ENCODE data around the gene ARSK. TPM values are rescaled to one million over a fixed set of nuclear protein-coding genes. Genes with fewer than 3 reads are reported as not detected.

The ARSK gene
- total RNA-seq, 6 experiments from 2014 or later = 2.1 to 4.9 (median 4.0) TPM

- H3K27ac ChIP-seq = no peak overlapping the region
- WGBS (ENCODE audit: insufficient coverage, low coverage, low lambda C conversion rate, missing lambda C conversion rate) = 24% methylated on average over 1 of the region's 1 CpG
- H3K9me3 ChIP-seq = no peaks in the 10 kb centered on the region
- H3K36me3 ChIP-seq = no peaks in the 10 kb centered on the region
- no peak overlapping the region for H3K4me3 ChIP-seq
- no peak for ATAC-seq
- no peak for TF ChIP-seq CTCF (IDR thresholded peaks at IDR 0.05)
- TF ChIP-seq POLR2A (IDR thresholded peaks at IDR 0.05) = no peak
- DNase-seq = no peak
- intact Hi-C loops (cut with DNase I) = no loop called here
- H3K4me1 ChIP-seq = peaks cover 0 to 19% (median 2%) of the 10 kb centered on the region in 4 donors
- H3K27me3 ChIP-seq = no peaks in the 10 kb centered on the region
These were observed 97.9 kb downstream of the ARSK start for GRCh38 chr5:95652849-95653248.

- Histone ChIP-seq H3K4me1 (peaks cover 0 to 18% (median 2%) of the 10 kb centered on the region in 4 donors), H3K27me3 (no peaks in the 10 kb centered on the region), H3K9me3 (no peaks in the 10 kb centered on the region), H3K4me3 (no peak overlapping the region), H3K27ac (no peak overlapping the region), H3K36me3 (no peaks in the 10 kb centered on the region)
- 95% methylated on average over 3 of the region's 3 CpGs for WGBS (ENCODE audit: insufficient coverage, low coverage, low lambda C conversion rate, missing lambda C conversion rate)
- no peak for TF ChIP-seq CTCF (IDR thresholded peaks at IDR 0.05)
- no peak for TF ChIP-seq POLR2A (IDR thresholded peaks at IDR 0.05)
- no peak for ATAC-seq
- no peak for DNase-seq
- intact Hi-C loops (cut with DNase I) = no loop called here
These were observed 99.3 kb downstream of the ARSK start for GRCh38 chr5:95654196-95654595.

Small RNAs within 50 kb of the gene (small RNA-seq; reads per million reads assigned to genes)
- 0 reads per million in 2 experiments for gene RNU6-308P

Other genes with a start within 250 kb of the ARSK start
- gene FAM81B, start 163.7 kb upstream of the ARSK start, total RNA-seq = not detected
- gene SKIC3, start 124 bp upstream of the ARSK start, total RNA-seq = 10 to 100 TPM; 29.0 to 42.2 (median 38.0) TPM
- gene GPR150, start 65.0 kb downstream of the ARSK start, total RNA-seq = under 1 TPM in 4 of 6 experiments, not detected in 2; 0.11 to 0.31 (median 0.17) TPM
- 1 to 10 TPM in 4 of 6 experiments, under 1 TPM in 2; 0.56 to 2.2 (median 1.6) TPM for gene RFESD, start 91.7 kb downstream of the ARSK start, total RNA-seq
- gene SPATA9, start 127.9 kb downstream of the ARSK start, total RNA-seq = under 1 TPM in 4 of 6 experiments, not detected in 2; 0.35 to 0.55 (median 0.38) TPM
- gene RHOBTB3, start 176.2 kb downstream of the ARSK start, total RNA-seq = 10 to 100 TPM; 24.1 to 49.1 (median 38.9) TPM

Measured in right lobe of liver (tissue), 6 donors.